ENCODE results near the gene NELFE. TPM values are rescaled to one million over a fixed set of nuclear protein-coding genes. Genes with fewer than 3 reads are reported as not detected.

Gene NELFE
- total RNA-seq, 1 experiment from 2014 or later = 91.4 TPM

DNA sequence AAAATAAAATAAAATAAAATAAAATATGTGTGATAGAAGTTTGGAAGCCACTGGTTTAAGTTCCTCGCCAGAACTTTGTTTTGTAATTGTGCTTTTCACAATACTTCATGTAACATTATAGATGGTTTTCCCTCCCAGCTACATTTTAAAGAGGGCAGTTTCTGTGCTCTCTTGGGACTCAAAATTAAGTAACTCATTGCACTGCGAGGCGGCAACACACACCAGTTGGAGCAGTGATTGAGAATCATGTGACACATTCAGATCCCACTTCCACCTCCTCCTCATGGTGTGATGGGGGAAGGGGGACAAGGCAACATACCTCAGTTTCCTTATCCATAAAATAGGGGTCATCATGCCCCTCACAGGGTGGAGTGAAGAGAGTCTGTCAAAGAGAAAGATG lies 23.8 kb downstream of the NELFE start:
- Histone ChIP-seq H3T11ph (ENCODE audit: low read length) (no peak overlapping the region), H3K4ac (ENCODE audit: low read depth, low read length) (no peak overlapping the region), H4K8ac (replicated peaks; ENCODE audit: insufficient read length, low read depth, low read length) (no peak overlapping the region), H2AFZ (ENCODE audit: low read length) (no peak overlapping the region), H4K20me1 (ENCODE audit: control insufficient read depth, insufficient read depth, insufficient read length) (no peaks in the 10 kb centered on the region), H3K27ac (ENCODE audit: insufficient read length, low read depth, low read length) (no peak overlapping the region), H3K14ac (ENCODE audit: insufficient read depth, low read length) (no peak overlapping the region), H3K79me1 (ENCODE audit: insufficient read depth, low read depth, low read length, poor library complexity, severe bottlenecking) (no peaks in the 10 kb centered on the region), H2BK20ac (ENCODE audit: low read depth, low read length, poor library complexity, severe bottlenecking) (no peak overlapping the region), H3K23me2 (ENCODE audit: insufficient read length, low read depth, low read length, poor library complexity, severe bottlenecking) (no peaks in the 10 kb centered on the region), H3K18ac (ENCODE audit: insufficient read length, low read depth, low read length) (no peak overlapping the region), H2BK120ac (ENCODE audit: low read depth, low read length, poor library complexity, severe bottlenecking) (no peak overlapping the region), H3K79me2 (ENCODE audit: insufficient read depth, low read length) (no peaks in the 10 kb centered on the region), H3K56ac (ENCODE audit: insufficient read length, low read depth, low read length) (no peak overlapping the region), H4K5ac (ENCODE audit: insufficient read length, low read depth, low read length) (no peak overlapping the region), H3K4me1 (ENCODE audit: insufficient read depth, low read length) (peaks cover under 1% of the 10 kb centered on the region; the same call in 1 of the 2 replicates), H3K4me2 (ENCODE audit: insufficient read depth, insufficient read length, low read length) (no peak overlapping the region), H3K9ac (ENCODE audit: extremely low read depth, insufficient read length, low read length) (no peak overlapping the region), H2BK15ac (ENCODE audit: low read depth, low read length) (no peak overlapping the region), H3K23ac (ENCODE audit: insufficient read length, low read depth, low read length) (no peak overlapping the region), H2AK5ac (ENCODE audit: insufficient read length, low read length) (no peak overlapping the region), H3K9me3 (ENCODE audit: control insufficient read depth, low read depth, low read length) (no peaks in the 10 kb centered on the region), H3K27me3 (ENCODE audit: insufficient read depth, low read length) (no peaks in the 10 kb centered on the region), H4K91ac (ENCODE audit: insufficient read length, low read depth, low read length) (no peak overlapping the region), H2BK12ac (ENCODE audit: insufficient read length, low read depth, low read length) (no peak overlapping the region), H2BK5ac (ENCODE audit: insufficient read length, low read length) (no peak overlapping the region)
- peaks cover 15% of the 10 kb centered on the region for H3K27me3 Mint-ChIP-seq (ENCODE audit: low read depth)
- no CpG with 5 or more reads among the region's 3 CpGs for WGBS (ENCODE audit: extremely low coverage, insufficient read length, low lambda C conversion rate)
- H3K36me3 Mint-ChIP-seq (ENCODE audit: insufficient read depth in 1 of 3, low read depth in 3 of 3) = peaks cover 0 to 6% (median 2%) of the 10 kb centered on the region in 3 experiments; a peak in 1 of 7 replicates
- TF ChIP-seq, protein P1, sequence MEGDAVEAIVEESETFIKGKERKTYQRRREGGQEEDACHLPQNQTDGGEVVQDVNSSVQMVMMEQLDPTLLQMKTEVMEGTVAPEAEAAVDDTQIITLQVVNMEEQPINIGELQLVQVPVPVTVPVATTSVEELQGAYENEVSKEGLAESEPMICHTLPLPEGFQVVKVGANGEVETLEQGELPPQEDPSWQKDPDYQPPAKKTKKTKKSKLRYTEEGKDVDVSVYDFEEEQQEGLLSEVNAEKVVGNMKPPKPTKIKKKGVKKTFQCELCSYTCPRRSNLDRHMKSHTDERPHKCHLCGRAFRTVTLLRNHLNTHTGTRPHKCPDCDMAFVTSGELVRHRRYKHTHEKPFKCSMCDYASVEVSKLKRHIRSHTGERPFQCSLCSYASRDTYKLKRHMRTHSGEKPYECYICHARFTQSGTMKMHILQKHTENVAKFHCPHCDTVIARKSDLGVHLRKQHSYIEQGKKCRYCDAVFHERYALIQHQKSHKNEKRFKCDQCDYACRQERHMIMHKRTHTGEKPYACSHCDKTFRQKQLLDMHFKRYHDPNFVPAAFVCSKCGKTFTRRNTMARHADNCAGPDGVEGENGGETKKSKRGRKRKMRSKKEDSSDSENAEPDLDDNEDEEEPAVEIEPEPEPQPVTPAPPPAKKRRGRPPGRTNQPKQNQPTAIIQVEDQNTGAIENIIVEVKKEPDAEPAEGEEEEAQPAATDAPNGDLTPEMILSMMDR (conservative IDR thresholded peaks at IDR 0.05) = no peak
- no peak overlapping the region for H3K27ac Mint-ChIP-seq
- no peak overlapping the region for H3K4me3 Mint-ChIP-seq
- H3K9me3 Mint-ChIP-seq = peaks cover 15 to 16% of the 10 kb centered on the region in 2 experiments
- peaks cover 0 to under 1% of the 10 kb centered on the region in 2 experiments; a peak in 2 of 4 replicates for H3K4me1 Mint-ChIP-seq
- no peak for DNase-seq

Measured in H9 (cell line).